Measurements from ENCODE around the gene CEP126.
A peak's percentile ranks its signal among the peaks of the same experiment; 100 is the strongest.
"Not testable (repeated sequence)": the region's sequence is repeated elsewhere in the genome, so short reads cannot be mapped to it uniquely, and the experiment has no call there.

The CEP126 gene

GRCh38 chr11:101964200-101964599 lies 49.4 kb downstream of the CEP126 start:
- DNase-seq; H3K4me1 Mint-ChIP-seq; H3K4me3 Mint-ChIP-seq; H3K27ac Mint-ChIP-seq; H3K36me3 Mint-ChIP-seq; H3K9me3 Mint-ChIP-seq; H3K27me3 Mint-ChIP-seq; ATAC-seq (replicated peaks): not testable (repeated sequence)

GRCh38 chr11:101974255-101974654 lies 59.4 kb downstream of the CEP126 start:
- Mint-ChIP-seq H3K27me3 (no peaks in the 10 kb centered on the region), H3K4me3 (no peak overlapping the region), H3K36me3 (peaks cover 2 to 5% of the 10 kb centered on the region in 2 donors), H3K27ac (no peak overlapping the region), H3K4me1 (no peaks in the 10 kb centered on the region), H3K9me3 (peaks cover 3 to 5% of the 10 kb centered on the region in 2 donors)
- DNase-seq, result no peak
- ATAC-seq (replicated peaks), result no peak

- H3K27me3 Mint-ChIP-seq, result no peaks in the 10 kb centered on the region
- peaks cover 3 to 5% of the 10 kb centered on the region in 2 donors for H3K9me3 Mint-ChIP-seq
- H3K36me3 Mint-ChIP-seq, result peaks cover 2 to 5% of the 10 kb centered on the region in 2 donors
- ATAC-seq (replicated peaks) (no peak), DNase-seq (no peak)
- H3K27ac Mint-ChIP-seq, result no peak overlapping the region
- H3K4me1 Mint-ChIP-seq, result no peaks in the 10 kb centered on the region
- H3K4me3 Mint-ChIP-seq, result no peak overlapping the region
These were observed 60.0 kb downstream of the CEP126 start for GRCh38 chr11:101974771-101975170.

GRCh38 chr11:101975734-101976133 lies 60.9 kb downstream of the CEP126 start:
- H3K27me3 Mint-ChIP-seq, result no peaks in the 10 kb centered on the region
- DNase-seq, result no peak
- H3K9me3 Mint-ChIP-seq, result peaks cover 3 to 5% of the 10 kb centered on the region in 2 donors
- no peaks in the 10 kb centered on the region for H3K4me1 Mint-ChIP-seq
- peaks cover 2 to 5% of the 10 kb centered on the region in 2 donors for H3K36me3 Mint-ChIP-seq
- H3K27ac Mint-ChIP-seq, result no peak overlapping the region
- H3K4me3 Mint-ChIP-seq, result no peak overlapping the region
- no peak for ATAC-seq (replicated peaks)

- no peak for DNase-seq
- no peaks in the 10 kb centered on the region for H3K27me3 Mint-ChIP-seq
- H3K9me3 Mint-ChIP-seq, result no peaks in the 10 kb centered on the region
- peaks cover 0 to 9% of the 10 kb centered on the region in 2 donors for H3K36me3 Mint-ChIP-seq
- H3K4me3 Mint-ChIP-seq, result no peak overlapping the region
- ATAC-seq (replicated peaks), result no peak
- H3K27ac Mint-ChIP-seq, result no peak overlapping the region
- H3K4me1 Mint-ChIP-seq, result peaks cover 1 to 8% of the 10 kb centered on the region in 2 donors
These were observed 72.6 kb downstream of the CEP126 start for GRCh38 chr11:101987370-101987769.

GRCh38 chr11:101993172-101993571 lies 78.4 kb downstream of the CEP126 start:
- Mint-ChIP-seq H3K27me3 (no peaks in the 10 kb centered on the region), H3K27ac (no peak overlapping the region), H3K9me3 (peaks cover 0 to 3% of the 10 kb centered on the region in 2 donors), H3K4me3 (no peak overlapping the region), H3K4me1 (peaks cover 1 to 8% of the 10 kb centered on the region in 2 donors), H3K36me3 (peaks cover 2 to 3% of the 10 kb centered on the region in 2 donors)
- DNase-seq (no peak), ATAC-seq (replicated peaks) (no peak)

GRCh38 chr11:101994052-101994469 lies 79.3 kb downstream of the CEP126 start:
- not testable (repeated sequence) for ATAC-seq (replicated peaks); H3K27ac Mint-ChIP-seq; H3K4me1 Mint-ChIP-seq

GRCh38 chr11:101996111-101996510 lies 81.3 kb downstream of the CEP126 start:
- ATAC-seq (replicated peaks) (no peak), DNase-seq (no peak)
- H3K9me3 Mint-ChIP-seq, result peaks cover 0 to 3% of the 10 kb centered on the region in 2 donors
- H3K36me3 Mint-ChIP-seq, result peaks cover 2 to 3% of the 10 kb centered on the region in 2 donors
- peaks cover under 1 to 6% of the 10 kb centered on the region in 2 donors for H3K4me1 Mint-ChIP-seq
- no peaks in the 10 kb centered on the region for H3K27me3 Mint-ChIP-seq
- no peak overlapping the region for H3K4me3 Mint-ChIP-seq
- no peak overlapping the region for H3K27ac Mint-ChIP-seq

More at GRCh38 chr11:101994052-101994469, 79.3 kb downstream of the CEP126 start:
- not testable (repeated sequence) for DNase-seq, H3K27me3 Mint-ChIP-seq, H3K4me3 Mint-ChIP-seq, H3K9me3 Mint-ChIP-seq, H3K36me3 Mint-ChIP-seq

GRCh38 chr11:102001657-102002338 lies 87.0 kb downstream of the CEP126 start:
- H3K36me3 Mint-ChIP-seq, result no peaks in the 10 kb centered on the region
- H3K9me3 Mint-ChIP-seq, result no peaks in the 10 kb centered on the region
- no peak overlapping the region for H3K27ac Mint-ChIP-seq
- ATAC-seq (replicated peaks) (no peak), DNase-seq (no peak)
- H3K4me3 Mint-ChIP-seq, result no peak overlapping the region
- H3K4me1 Mint-ChIP-seq, result no peaks in the 10 kb centered on the region
- H3K27me3 Mint-ChIP-seq, result no peaks in the 10 kb centered on the region

- ATAC-seq (replicated peaks), result no peak
- Mint-ChIP-seq H3K4me3 (no peak overlapping the region), H3K9me3 (no peaks in the 10 kb centered on the region), H3K36me3 (no peaks in the 10 kb centered on the region), H3K27me3 (no peaks in the 10 kb centered on the region), H3K4me1 (no peaks in the 10 kb centered on the region), H3K27ac (no peak overlapping the region)
- no peak for DNase-seq
These were observed 89.4 kb downstream of the CEP126 start for GRCh38 chr11:102004220-102004619.

- Mint-ChIP-seq H3K4me3 (no peak overlapping the region), H3K36me3 (no peaks in the 10 kb centered on the region), H3K27me3 (peaks cover 7 to 8% of the 10 kb centered on the region in 2 donors), H3K9me3 (no peaks in the 10 kb centered on the region), H3K4me1 (no peaks in the 10 kb centered on the region), H3K27ac (no peak overlapping the region)
- DNase-seq (no peak), ATAC-seq (replicated peaks) (no peak)
These were observed 90.5 kb downstream of the CEP126 start for GRCh38 chr11:102005306-102005705.

- H3K27me3 Mint-ChIP-seq, result peaks cover 7 to 11% of the 10 kb centered on the region in 2 donors
- no peak overlapping the region for H3K27ac Mint-ChIP-seq
- no peaks in the 10 kb centered on the region for H3K4me1 Mint-ChIP-seq
- ATAC-seq (replicated peaks) (no peak), DNase-seq (no peak)
- no peaks in the 10 kb centered on the region for H3K9me3 Mint-ChIP-seq
- no peak overlapping the region for H3K4me3 Mint-ChIP-seq
- no peaks in the 10 kb centered on the region for H3K36me3 Mint-ChIP-seq
These were observed 92.2 kb downstream of the CEP126 start for GRCh38 chr11:102006835-102007566.

GRCh38 chr11:102007567-102008437 lies 93.0 kb downstream of the CEP126 start:
- H3K4me3 Mint-ChIP-seq, result no peak overlapping the region
- no peaks in the 10 kb centered on the region for H3K4me1 Mint-ChIP-seq
- no peak overlapping the region for H3K27ac Mint-ChIP-seq
- H3K36me3 Mint-ChIP-seq, result no peaks in the 10 kb centered on the region
- peak; percentile 45 to 51 for ATAC-seq (replicated peaks)
- no peaks in the 10 kb centered on the region for H3K9me3 Mint-ChIP-seq
- no peak for DNase-seq
- H3K27me3 Mint-ChIP-seq, result peaks cover 13 to 18% of the 10 kb centered on the region in 2 donors

GRCh38 chr11:102010776-102011494 lies 96.1 kb downstream of the CEP126 start:
- ATAC-seq (replicated peaks) (no peak), DNase-seq (no peak)
- no peaks in the 10 kb centered on the region for H3K4me1 Mint-ChIP-seq
- H3K27me3 Mint-ChIP-seq, result peaks cover 24 to 31% of the 10 kb centered on the region in 2 donors
- no peak overlapping the region for H3K27ac Mint-ChIP-seq
- no peaks in the 10 kb centered on the region for H3K9me3 Mint-ChIP-seq
- no peak overlapping the region for H3K4me3 Mint-ChIP-seq
- no peaks in the 10 kb centered on the region for H3K36me3 Mint-ChIP-seq

All from stimulated activated naive B cell treated with anti-CD40 and anti-IgM and Interleukin-4, amounts not matched to agents 10 μg/mL and 1 μg/mL and 100 μg/mL, for 72 hours (primary cell).